ENCODE results near the gene ANKRD60.

ANKRD60 gene

DNA sequence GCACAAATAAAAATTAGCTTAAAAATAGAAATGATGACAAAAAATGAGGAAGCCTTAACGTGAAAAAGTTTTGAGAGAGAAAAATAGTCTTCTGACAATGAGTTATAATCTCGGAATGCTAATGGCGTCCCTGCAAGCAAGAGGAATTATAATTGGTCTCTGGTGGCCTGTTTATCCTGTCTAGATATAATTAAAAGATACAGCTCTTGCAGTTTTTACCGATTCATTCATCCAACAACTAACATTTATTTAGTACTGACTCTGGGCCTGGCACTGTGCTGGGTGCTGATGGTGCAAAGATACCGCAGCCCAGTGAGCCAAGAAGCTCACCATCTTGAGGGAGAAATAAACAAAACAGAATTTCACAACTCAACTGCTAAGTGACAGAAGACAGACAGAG, 31.6 kb upstream of the ANKRD60 start:
- no peak for DNase-seq
- no peak for TF ChIP-seq CTCF (IDR thresholded peaks at IDR 0.05; ENCODE audit: low read depth, low read length, missing control alignments)
- in situ Hi-C loops (cut with HindIII; ENCODE audit: low pct_ligation_motif_present, low sequenced_read_pairs) = no loop called here
- Histone ChIP-seq H3K27ac (no peak overlapping the region), H3K36me3 (replicated peaks) (peaks cover 22% of the 10 kb centered on the region), H3K4me3 (ENCODE audit: low read depth, low read length) (no peak overlapping the region), H3K27me3 (replicated peaks) (no peaks in the 10 kb centered on the region)

DNA sequence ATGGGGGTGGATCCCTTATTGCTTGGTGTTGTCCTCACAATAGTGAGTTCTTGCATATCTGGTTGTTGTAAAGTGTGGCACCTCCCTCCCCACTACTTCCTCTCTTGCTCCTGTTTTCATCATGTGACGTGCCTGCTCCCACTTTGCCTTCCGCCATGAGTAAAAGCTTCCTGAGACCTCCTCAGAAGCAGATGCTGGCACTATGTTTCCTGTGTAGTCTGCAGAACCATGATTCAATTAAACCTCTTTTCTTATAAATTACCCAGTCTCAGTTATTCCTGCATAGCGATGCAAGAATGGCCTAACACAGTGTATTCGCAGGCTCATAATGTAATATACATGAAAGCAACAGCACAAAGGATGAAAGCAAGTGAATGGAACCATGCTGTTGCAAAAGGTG, 28.4 kb upstream of the ANKRD60 start:
- H3K4me3 ChIP-seq (ENCODE audit: low read depth, low read length) = no peak overlapping the region
- no peaks in the 10 kb centered on the region for H3K27me3 ChIP-seq (replicated peaks)
- no peak for TF ChIP-seq CTCF (IDR thresholded peaks at IDR 0.05; ENCODE audit: low read depth, low read length, missing control alignments)
- H3K36me3 ChIP-seq (replicated peaks) = peaks cover under 1% of the 10 kb centered on the region
- no peak for DNase-seq
- no peak overlapping the region for H3K27ac ChIP-seq
- in situ Hi-C loops (cut with HindIII; ENCODE audit: low pct_ligation_motif_present, low sequenced_read_pairs) = no loop called here

GRCh38 chr20:58256307-58256706, 27.9 kb upstream of the ANKRD60 start:
- no peak for DNase-seq
- H3K36me3 ChIP-seq (replicated peaks) = no peaks in the 10 kb centered on the region
- no peak overlapping the region for H3K4me3 ChIP-seq (ENCODE audit: low read depth, low read length)
- in situ Hi-C loops (cut with HindIII; ENCODE audit: low pct_ligation_motif_present, low sequenced_read_pairs) = no loop called here
- no peaks in the 10 kb centered on the region for H3K27me3 ChIP-seq (replicated peaks)
- H3K27ac ChIP-seq = no peak overlapping the region
- TF ChIP-seq CTCF (IDR thresholded peaks at IDR 0.05; ENCODE audit: low read depth, low read length, missing control alignments) = no peak

DNA sequence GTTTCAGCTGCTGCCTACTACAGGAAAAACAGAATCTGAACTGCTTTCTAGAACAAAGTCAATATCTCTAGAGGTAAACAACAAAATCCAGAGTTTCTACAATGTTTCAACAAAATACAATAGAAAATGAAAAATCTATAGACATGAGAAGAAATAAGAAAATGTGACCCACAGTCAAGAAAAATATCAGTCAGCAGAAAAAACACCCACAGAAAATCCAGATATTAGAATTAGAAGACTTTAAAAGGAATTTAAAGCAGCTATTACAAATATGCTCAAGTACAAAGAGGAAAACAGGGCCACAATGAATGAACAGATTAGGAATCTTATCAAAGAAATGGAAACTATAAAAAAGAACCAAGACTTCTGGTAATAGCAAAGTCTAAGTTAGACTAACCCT, 26.4 kb upstream of the ANKRD60 start:
- Histone ChIP-seq H3K27ac (no peak overlapping the region), H3K27me3 (replicated peaks) (no peaks in the 10 kb centered on the region), H3K36me3 (replicated peaks) (peaks cover 10% of the 10 kb centered on the region), H3K4me3 (ENCODE audit: low read depth, low read length) (no peak overlapping the region)
- in situ Hi-C loops (cut with HindIII; ENCODE audit: low pct_ligation_motif_present, low sequenced_read_pairs) = no loop called here
- no peak for TF ChIP-seq CTCF (IDR thresholded peaks at IDR 0.05; ENCODE audit: low read depth, low read length, missing control alignments)
- DNase-seq = no peak

GRCh38 chr20:58251979-58252591, 23.6 kb upstream of the ANKRD60 start:
- peak; percentile 93 for DNase-seq
- Histone ChIP-seq H3K27me3 (replicated peaks) (no peaks in the 10 kb centered on the region), H3K27ac (peak overlapping the region; percentile 75), H3K4me3 (ENCODE audit: low read depth, low read length) (no peak overlapping the region), H3K36me3 (replicated peaks) (peaks cover 17% of the 10 kb centered on the region)
- in situ Hi-C loops (cut with HindIII; ENCODE audit: low pct_ligation_motif_present, low sequenced_read_pairs) = no loop called here
- TF ChIP-seq CTCF (IDR thresholded peaks at IDR 0.05; ENCODE audit: low read depth, low read length, missing control alignments) = no peak

- in situ Hi-C loops (cut with HindIII; ENCODE audit: low pct_ligation_motif_present, low sequenced_read_pairs) = no loop called here
- TF ChIP-seq CTCF (IDR thresholded peaks at IDR 0.05; ENCODE audit: low read depth, low read length, missing control alignments) = no peak
- Histone ChIP-seq H3K4me3 (ENCODE audit: low read depth, low read length) (no peak overlapping the region), H3K27ac (peak overlapping the region; percentile 46), H3K27me3 (replicated peaks) (no peaks in the 10 kb centered on the region), H3K36me3 (replicated peaks) (peaks cover 22% of the 10 kb centered on the region)
- no peak for DNase-seq
These were observed 23.0 kb upstream of the ANKRD60 start for GRCh38 chr20:58251348-58251978.

All from brain microvascular endothelial cell (primary cell).